Endometrial microvascular endothelial cells (primary cell): ENCODE measurements around the gene LRRC4C. TPM values are rescaled to one million over a fixed set of nuclear protein-coding genes. Genes with fewer than 3 reads are reported as not detected.

ENCODE experiments used
- in situ Hi-C: cut with HindIII; loops from 2 replicates; pipeline ENCODE4 v1.10.0; 2017; ENCODE audit warnings: low sequenced_read_pairs, low pct_unique_long_range_greater_than_20kb; ENCODE audit errors: inconsistent ontology term
- total RNA-seq: library from RNA; depleted of rRNA; stranded (reverse); fragments of >200 nt; gene quantifications from one replicate; pipeline ENCODE4 v1.2.3, GENCODE V29; 2015; ENCODE audit errors: inconsistent ontology term

The LRRC4C gene
- total RNA-seq, 1 donor from 2014 or later, result not detected

DNA sequence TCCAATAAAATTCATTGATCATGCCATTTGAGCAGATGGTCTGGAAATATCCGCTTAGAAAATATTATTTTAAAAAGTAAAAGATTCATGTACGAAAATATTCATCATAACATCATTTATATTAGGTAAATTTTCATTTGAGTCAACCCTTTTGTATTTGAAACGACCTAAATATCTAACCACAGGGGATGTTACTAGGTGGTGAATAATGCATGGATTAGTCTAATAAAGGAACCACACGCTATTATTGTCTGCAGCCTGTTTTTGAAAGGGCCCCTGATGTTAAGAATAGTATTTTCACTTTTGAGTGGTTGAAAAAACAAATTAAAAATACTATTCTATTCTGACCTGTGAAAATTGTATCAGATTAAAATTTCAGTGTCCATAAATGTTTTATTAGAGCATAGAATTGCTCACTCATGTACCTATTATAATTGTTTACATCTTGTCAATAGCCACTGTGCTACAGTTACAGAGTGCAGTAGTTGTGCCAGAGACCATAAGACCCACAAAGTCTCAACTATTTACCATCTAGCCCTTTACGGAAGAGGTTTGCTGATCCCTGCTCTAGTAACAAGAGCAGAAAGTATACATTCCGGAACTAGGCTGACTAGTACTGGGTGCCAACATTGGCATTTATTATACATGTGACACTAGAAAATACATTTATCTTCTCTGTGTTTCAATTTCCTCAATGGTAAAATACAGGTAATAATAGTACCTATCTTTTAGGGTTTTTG lies 176.1 kb downstream of the LRRC4C start:
- in situ Hi-C loops, result no loop called here

DNA sequence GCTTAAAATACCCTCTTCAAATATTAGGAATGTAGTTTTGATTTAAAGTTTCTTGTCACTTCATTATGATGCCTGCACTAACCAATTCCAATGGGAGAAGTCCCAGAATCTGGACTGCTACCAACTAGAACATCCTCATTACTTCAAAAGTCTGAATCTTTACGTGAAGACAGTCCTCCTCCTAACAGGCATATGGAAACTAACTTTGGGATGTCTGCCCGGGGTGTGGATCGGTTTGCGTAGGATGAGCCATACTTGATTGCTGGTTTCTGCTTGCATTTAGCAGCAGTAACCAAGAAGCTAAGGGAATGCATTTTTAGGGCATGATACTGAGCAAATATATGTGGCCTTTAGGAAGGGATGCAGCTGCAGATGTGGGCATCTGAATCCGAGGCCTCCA lies 177.1 kb downstream of the LRRC4C start:
- in situ Hi-C loops, result no loop called here

DNA sequence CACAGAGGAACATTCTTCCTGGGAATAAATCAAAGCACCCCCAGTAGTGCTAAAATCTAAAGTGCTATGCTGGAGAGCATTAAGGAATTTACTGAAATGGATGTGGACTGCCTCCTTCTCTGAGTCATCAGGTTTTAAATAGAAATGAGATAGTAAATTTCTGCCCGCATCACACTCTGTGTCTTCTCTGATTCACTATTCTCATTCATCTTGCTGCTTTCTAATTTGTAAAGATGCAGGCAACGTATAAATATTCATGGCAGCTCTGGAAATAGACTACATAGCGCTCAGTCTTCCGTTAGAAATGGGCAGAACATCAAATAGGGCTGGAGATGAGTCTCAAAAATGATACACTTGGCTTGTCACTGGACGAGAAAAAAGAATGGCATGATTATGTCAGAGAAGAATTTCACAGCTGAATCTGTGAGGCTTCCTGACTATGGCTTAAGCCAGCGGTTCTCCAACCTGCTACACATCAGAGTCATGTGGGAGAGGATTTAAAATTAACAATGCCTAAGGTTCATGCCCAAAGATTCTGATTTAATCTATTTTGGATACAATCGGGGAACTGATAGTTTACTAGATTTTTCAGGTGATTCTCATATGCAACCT lies 178.2 kb downstream of the LRRC4C start:
- in situ Hi-C loops, result no loop called here

GRCh38 chr11:41274831-41275230 lies 184.6 kb downstream of the LRRC4C start:
- in situ Hi-C loops, result no loop called here

DNA sequence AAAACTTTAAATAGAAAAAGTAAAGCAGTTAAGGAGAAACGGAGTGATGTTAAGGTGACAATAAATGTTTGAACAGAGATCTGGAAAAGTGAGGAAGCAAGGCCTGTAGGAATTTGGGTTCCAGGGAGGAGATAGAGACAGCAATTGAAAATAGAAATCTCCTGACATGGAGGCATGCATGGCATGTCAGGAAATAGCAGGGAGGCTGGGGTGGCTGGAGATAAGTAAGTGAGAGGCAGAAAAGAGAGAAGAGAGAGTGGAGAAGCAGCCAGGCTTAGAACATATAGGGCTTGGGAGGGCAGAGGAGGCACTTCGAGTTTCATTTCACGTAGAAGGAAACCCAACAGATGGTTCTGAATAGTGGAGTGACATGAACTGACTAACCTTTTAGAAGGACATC lies 185.5 kb downstream of the LRRC4C start:
- in situ Hi-C loops, result no loop called here

DNA sequence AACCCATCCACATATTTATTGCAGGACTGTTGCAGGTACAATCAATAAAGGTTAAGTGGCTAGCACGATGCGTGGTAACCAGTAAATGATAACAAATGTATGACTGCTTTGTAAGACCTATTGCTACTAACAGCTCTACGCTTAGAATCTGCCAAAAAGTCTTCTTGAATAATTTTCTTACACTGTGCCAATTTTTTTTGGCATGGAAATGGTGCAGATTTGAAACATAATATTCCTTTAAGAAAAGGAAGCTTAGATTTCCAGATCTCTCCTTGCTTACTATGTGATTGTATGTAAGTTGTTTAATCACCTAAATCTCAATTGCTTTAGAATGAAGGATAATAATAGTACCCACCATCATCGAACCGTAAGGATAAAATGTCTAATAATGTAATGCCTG lies 192.0 kb downstream of the LRRC4C start:
- in situ Hi-C loops, result no loop called here

- in situ Hi-C loops, result no loop called here
Observed at GRCh38 chr11:41256041-41256440, 203.4 kb downstream of the LRRC4C start.

DNA sequence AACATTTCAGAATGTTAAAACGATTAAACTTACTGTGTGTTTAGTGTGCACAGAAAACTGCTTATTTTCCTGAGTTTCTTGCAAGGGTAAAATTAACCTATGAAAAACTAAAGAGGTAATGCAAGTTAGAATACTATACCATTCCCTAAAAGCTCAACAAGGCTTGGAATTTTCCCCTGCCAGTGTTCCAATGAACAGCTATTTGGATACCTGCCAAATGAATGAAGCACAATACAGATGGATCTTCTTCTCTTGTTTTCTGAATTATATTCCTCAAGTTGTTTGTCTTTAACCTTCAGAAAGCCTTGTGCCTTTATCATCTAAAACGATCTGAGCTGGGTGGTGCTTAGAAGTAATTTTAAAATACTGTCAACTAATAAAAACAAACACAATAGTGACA lies 204.5 kb downstream of the LRRC4C start:
- in situ Hi-C loops, result no loop called here

DNA sequence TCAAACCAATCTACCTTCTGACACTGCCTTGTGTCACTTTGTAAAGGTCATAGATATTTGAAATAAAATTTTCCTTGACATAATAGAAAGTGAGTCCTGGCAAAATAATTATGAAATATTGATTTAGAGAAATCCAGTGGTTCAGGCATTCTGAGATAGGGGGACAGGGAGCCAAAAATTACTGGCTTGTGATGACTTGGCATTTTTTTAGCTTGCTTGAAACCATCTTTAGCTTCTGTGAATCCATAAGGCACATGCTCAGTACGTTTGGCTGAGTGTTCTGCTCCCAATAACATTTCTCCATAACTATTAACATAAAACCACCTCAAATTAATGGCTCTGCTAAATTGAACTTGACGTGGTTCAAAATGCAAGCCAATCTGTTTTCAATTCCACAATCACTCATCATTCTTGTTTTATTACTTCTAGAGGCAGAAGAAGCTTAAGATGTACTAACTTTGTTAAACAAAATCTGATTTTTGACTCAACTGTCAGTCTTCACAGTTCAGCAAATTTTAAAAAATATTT lies 209.0 kb downstream of the LRRC4C start:
- in situ Hi-C loops, result no loop called here

GRCh38 chr11:41247621-41248020 lies 211.8 kb downstream of the LRRC4C start:
- in situ Hi-C loops, result no loop called here

- in situ Hi-C loops, result no loop called here
Observed at GRCh38 chr11:41246399-41246745, 213.1 kb downstream of the LRRC4C start.

DNA sequence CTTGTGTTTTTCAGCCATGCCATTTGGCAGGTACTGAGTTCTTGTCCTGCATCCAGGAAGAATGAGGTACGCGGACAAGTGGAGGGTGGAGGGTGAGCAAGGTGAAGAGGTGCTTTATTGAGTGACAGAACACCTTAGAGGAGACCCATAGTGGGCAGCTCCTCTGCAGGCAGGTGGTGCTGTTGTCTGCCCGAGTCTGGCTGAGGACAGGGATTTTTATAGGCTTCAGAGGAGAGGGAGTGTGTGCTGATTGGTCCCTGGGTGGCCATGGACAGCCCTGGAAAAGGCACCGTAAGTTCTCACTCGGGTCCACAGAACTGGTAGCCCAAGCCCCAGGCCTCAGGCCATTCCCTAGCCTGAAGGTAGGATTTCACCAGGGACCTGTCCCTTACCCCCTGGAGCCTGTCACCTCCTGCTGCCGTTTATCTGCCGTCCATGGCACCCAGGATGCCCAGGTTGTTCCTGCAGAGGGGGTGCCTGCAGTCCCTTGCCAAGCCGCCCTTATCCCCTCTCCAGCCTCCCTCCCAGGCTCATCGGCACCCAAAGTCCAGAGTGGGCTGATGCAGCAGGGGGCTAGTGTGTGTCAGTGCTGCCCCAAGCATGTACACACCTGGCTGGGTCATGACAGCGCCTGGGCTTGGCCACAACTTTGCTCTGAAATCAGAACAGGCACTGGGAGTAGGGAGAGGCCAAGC lies 213.6 kb downstream of the LRRC4C start:
- in situ Hi-C loops, result no loop called here

DNA sequence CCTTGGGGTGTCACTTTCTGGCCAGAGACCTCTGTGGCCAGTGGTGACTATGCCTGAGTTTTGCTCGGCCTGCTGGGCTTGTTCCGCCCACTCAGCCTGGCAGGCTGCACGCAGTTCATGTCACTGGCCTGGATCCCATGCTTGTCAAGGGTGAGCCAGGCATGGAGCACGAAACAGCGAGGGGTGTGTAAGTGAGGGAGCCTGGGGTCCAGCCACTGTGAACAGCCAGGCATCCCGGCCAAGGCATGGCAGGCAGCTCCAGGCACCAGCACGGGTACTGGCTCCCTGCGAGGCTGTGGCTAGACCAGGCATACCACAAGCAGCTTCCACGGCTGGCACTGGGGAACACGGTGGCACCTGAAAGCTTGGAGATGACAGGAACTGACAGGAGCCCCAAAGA lies 214.3 kb downstream of the LRRC4C start:
- in situ Hi-C loops, result no loop called here

DNA sequence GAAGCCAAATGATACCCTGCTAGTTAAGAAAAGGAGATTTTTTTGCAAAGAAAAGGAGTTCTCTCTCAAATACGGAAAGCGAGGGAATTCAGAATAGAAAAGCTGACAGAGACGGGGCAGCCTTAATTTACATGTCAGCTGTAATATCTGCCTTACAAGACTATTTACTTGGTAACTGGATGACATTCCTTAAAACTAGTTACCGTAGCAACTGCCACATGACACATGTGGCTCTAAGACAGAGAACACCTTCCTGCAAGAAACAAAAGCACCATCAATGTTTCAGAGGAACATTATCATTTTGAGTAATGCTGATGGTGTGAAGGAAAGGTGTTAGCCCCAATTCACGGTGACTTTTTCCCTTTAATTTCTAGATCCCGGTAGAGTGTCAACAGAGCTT lies 222.1 kb downstream of the LRRC4C start:
- in situ Hi-C loops, result no loop called here

GRCh38 chr11:41235668-41236067 lies 223.8 kb downstream of the LRRC4C start:
- in situ Hi-C loops, result no loop called here

- in situ Hi-C loops, result no loop called here
Observed at GRCh38 chr11:41225856-41226633, 233.4 kb downstream of the LRRC4C start.

DNA sequence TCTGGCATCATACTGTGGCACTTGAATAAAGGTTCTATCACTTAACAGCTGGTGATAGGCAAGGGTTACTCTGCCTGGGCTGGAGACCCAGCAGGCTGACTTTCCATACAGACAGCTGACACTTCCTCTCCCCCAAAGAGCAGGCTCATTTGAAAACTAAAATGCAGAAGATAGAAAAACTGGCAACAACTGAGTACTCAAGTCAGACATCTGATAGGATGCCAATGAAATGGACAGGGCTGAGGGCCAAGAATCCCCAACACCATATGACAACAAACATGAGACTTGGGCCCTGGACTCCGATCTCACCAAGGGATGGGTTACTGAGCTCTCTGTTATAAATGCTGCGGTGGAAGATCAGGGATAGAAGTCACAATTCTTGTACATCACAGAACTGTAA lies 237.2 kb downstream of the LRRC4C start:
- in situ Hi-C loops, result no loop called here

GRCh38 chr11:41206388-41206787 lies 253.1 kb downstream of the LRRC4C start:
- in situ Hi-C loops, result no loop called here

DNA sequence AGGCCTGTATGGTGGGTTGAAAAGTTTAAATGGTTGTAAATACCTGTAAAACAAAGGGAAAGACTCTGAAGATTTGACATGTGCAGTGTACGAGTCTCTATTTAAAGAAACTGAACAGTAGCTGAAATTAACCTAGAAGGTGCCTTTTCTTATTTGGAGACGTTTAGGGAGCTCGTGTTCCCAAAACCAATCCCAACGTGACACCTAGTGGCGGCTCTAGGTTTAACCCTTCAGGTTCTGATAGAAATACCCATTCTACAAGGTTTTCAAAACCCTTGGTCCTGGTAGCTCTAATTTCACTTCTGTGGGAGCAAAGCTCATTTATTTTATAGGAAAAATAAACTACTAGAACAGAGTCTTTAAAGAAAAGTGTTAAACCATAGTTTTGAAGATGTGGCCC lies 258.3 kb downstream of the LRRC4C start:
- in situ Hi-C loops, result no loop called here
